DMS53 treated with DMSO at 0.1 percent for 48 hours (cell line): ENCODE data around the gene SPAG7.

Source experiments
- DNase-seq: peaks from one replicate; lab custom pipeline; 2025; ENCODE audit not compliant: unreplicated experiment; lab: John Stamatoyannopoulos, UW

The SPAG7 gene

DNA sequence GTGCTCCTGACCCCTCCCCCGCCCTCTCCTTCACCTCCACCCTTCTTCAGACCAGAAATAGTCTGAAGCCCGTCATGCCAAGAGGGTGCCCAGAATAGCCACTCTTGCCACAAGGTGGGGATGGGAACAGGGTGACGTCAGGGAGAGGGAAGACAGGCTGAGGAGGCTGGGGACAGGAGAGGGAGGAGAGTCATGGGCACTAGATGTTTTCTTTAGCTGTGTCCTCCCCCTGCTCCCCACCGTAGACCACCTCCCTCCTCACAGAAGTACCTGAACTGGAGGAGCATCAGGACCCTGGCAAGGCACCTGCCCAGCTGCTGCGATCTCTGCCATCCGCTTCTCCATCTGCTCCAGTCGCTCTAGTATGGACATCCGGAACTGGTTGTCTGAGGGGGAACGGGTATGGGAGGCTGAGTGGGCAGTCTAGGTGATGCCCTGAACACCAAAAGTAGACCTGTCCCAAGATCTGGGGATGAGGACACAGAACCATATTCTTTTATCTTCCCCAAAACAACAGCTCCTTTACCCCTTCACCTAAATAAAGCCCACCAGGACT is 6.6 kb upstream of the SPAG7 start:
- no peak for DNase-seq

DNA sequence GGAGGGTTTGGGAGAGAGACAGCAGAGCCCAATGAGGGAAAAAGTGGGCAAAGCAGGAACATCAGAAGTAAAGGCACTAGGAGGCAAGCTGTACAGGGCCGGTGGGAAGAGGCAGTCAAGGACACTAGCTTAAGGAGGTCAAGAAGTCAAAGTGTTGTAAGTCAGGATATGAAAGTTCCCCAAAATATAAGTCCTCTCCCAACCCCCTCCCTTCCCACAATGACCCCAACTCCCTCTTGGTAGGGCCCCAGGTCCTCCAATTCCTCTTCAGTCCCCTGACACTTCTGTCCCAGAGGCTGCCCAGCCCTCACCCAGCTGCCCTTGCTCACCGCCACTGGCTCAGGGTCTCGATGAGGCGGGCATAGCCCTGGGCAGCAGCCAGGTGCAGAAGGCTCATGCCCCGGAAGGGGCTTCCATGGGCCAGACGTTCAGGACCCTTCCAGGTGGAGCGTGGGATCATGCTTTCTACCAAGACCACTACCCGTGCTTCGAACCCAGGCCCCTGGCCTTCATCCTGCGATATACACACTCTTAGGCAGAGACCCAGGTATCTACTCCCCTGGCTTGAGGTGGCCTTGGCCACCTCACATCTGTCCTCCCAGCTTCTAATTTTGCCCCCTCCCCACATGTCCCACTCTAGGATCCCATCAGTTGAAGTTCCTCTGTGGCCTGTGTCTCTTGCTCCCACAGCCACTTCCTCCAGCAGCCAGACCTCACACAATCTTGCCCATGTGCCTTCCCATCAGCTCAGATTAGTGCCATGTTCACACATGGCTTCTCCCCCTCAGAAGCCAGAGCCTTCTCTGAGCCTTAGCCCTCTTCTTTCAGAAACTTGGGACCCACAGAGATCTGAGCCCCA is 5.9 kb upstream of the SPAG7 start:
- no peak for DNase-seq

DNA sequence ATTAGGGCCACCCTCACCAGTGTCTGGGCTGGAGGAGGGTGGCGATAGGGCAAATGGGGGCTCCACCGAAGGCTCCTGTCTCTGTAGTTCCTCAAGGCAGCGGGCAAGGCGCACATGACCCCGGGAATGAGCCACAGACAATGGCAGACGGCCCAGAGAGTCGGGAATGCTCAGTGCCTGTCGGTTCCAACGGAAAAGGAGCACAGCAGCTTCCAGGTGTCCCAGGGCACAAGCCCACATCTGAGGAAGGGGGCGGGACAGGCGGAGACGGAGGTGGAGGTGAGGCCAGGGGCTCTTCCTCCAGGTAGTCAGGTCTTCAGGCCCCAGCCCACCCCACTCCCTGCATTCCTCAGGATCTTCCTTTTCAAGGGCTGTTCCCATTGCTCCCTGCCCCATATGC is 5.1 kb upstream of the SPAG7 start:
- DNase-seq = no peak

DNA sequence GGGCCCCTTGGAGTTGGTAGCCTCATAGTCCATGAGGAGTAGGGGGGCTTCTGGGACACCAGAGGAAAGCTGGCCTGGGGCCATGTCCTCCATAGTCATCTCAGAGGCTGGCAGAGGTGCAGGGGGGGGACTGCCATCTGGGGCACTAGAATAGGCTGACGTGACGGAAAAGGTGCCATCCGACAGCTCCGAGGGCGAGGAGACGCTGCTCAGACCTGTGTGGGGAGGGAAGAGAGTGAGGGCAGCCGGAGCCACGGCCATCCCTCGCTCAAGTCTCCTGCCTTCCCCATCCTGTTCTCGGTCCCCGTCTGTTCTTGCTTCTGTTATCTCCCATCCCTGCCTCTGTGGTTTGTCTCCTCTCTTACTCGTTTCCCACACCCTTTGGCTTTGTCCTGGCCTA is 4.7 kb upstream of the SPAG7 start:
- no peak for DNase-seq

DNA sequence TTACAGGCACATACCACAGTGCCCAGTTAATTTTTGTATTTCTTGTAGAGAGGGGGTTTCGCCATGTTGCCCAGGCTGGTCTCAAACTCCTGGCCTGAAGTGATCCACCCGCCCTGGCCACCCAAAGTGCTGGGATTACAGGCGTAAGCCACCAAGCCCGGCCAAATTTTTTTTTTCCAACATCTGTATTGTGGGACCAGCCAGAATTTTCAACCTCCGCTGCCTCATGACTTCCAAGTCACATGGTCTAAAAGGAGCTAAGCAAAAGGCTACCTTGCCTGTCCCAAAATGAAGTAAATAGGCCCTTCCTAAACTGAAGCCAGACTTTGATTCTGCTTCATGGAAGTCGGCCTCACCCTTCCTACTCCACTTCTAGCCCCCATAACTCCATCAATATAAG is 4.2 kb upstream of the SPAG7 start:
- no peak for DNase-seq

DNA sequence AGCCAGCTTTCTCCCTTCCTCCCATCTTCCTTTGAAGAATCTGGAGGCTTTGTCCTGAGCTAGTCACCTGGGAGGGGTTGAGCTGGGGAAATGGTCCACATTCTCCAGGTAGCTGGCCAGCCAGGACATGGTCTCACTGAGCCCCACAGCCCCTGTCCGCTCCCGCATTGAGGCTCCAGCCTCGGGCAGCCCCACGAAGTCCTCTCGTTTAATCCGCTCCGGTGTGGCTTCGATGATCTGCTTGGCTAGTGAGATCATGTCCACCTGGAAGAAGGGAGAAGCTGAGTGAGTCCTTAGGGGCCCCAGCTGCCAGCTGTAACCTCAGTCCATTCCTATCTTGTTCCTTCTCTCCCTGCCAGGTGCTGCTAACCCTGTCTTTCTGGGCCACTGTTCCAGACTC is 2.7 kb upstream of the SPAG7 start:
- no peak for DNase-seq

DNA sequence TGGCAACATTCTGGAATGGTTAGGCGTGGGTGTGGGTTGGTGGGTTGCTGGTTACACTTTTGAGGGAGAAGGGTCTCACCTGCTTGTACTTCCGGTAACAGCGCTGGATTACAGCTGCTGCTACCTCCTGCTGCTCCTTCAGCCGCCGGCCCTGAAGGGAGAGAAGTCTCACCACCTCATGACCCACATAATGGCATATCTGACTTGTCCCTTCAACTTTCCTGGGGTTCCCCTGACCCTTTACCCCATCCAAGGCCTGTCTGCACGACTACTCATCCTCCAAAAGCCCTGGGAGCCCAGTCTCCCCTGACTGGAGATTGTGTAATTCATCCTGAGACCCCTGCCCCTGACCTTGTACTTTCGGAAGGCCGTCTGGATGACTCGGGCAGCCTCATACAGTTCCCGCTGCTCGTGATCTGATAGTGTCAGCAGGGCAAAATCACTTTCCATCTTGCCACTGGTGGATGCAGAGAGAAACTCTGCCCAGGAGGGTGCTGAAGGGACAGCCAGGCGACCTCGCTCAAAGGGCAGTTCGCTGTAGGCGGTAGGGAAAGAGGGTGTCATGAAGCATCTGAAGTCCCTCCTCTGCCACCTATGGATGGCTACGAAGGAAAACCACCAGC is 2.0 kb upstream of the SPAG7 start:
- no peak for DNase-seq

DNA sequence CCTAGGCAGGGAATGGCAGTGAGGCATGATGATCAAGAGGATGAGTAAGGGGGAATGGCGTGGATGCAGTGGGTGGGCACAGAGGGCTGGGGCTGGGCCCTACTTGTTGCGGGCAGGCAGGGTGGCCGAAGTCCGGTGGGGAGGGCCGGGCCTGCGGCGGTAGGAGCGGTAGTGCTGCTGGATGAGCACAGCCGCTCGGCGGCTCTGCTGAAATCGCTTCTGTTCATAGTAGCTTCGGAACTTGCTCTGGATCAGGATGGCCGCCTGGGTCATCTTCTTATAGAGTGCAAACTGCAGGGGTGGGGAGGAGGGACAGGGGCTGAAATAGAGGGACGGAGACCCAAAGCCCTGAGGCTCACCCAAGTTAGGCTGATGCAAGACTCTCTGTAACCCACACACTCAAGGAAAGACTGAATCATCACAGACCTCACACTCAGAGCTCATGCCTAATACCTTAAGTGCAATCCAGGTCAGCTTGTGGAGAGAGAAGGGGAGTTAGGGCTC is 1.5 kb upstream of the SPAG7 start:
- DNase-seq = no peak

DNA sequence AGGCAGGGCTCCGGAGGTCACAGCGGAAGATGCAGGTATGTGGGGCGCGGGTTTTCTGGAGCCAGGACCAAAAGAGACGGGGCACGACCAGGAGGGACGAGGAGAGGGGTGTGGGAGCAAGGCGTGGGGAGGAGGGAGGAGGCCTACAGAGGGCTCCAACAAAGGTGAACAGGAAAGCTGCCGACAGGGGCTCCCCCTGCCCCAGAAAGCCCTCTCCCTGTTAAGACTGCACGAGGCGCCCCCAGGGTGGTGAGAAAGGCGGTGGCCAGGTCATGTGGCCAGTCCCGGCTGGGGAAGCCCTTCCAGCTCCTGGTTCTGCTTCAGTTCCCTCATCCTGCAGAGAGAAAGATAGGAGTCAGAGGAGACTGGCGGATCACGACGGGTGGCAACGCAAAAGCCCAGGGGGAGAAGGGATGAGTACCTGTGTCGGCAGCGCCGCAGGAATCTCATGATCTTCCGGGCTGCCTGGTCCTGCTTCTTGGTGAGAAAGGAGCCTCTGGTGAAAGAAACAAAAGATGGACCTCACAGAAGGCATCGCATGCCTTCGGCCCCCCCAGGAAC is 949 bp upstream of the SPAG7 start:
- DNase-seq = no peak

DNA sequence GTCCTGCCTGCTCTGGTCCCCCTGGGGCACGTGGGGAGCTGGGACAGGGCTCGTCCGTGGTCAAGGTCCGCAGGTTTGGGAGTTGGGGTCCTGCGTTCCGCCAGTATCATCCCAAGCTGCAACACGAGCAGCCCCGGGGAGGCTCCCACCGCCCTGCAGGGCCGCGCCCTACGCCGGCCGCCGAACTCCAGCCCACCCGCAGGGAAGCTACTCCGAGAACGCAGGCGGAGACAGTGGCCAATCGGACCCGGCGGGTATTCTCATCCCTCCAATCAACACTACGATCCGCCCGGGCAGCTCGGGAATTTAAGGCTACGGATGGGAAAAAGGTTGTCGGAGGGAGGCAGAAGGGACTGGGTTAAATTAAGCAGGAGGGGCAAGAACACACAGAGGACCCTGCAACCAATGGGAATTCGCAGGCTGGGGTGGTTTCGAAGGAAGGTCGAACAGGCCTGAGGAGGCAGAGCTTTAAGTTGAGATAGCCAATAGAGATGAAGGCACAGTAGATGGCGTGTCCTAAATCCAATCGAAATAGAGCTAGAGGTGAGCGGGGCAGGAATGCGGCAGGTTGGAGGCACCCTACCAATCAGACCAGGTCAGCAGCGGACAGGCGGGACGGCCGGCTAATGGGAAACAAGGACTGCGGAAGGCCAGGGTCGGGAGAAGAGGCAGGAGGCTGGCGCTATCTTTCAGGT is 626 bp downstream of the SPAG7 start:
- peak; percentile 94 for DNase-seq

DNA sequence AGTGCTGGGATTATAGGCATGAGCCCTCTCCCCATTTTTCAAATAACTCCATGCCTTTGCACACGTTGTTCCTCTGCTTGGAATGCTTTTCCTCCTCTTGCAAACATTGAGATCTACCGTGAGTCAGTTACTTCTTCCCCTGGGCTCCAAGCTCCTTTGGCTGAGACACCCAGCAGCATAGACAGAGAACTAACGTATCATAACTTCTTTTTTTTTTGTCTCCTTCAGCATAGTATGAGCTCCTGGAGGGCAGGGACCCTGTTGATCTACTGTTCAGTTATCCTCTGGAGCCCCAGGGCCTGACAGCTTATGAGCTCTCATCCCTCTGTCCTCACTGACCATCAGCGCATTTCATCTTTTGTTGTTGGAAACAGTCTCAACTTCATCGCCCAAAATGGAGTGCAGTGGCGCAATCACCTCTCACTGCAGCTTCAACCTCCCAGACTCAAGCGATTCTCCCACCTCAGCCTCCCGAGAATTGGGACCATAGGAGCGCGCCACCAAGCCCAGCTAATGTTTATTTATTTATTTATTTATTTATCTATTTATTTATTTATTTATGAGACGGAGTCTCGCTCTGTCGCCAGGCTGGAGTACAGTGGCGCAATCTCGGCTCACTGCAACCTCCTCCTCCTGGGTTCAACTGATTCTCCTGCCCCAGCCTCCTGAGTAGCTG is 2.2 kb downstream of the SPAG7 start:
- no peak for DNase-seq

DNA sequence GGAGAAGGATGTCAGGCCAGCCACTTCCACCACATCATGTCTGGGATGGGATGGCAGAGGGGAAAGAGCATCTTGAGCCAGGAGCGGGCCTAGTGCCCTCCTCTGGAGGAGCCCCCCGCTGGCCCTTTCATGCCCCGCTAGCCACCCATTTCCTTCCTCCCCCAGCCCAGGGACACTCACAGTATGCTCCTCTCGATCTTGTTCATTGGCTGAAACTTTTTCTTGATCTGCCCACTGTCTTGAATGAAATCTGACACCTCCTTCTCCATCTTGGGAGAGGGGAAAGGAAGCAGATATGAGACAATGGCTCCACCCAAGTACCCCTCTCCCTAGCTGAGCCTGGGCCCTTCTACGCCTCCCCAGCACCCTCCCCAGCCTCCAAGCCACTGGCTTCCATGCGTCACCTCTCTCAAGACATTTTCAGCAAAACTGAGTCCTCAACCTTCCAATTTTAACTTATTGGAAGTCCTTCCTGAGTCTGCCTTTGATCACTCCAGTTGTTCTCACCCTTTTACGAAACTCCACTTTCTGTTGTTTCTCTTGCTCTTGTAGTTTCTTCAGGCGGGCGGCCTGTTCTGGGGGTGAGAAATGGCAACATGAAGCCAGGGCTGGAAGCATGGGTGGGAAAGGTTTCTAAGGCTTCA is 7.2 kb downstream of the SPAG7 start:
- no peak for DNase-seq

DNA sequence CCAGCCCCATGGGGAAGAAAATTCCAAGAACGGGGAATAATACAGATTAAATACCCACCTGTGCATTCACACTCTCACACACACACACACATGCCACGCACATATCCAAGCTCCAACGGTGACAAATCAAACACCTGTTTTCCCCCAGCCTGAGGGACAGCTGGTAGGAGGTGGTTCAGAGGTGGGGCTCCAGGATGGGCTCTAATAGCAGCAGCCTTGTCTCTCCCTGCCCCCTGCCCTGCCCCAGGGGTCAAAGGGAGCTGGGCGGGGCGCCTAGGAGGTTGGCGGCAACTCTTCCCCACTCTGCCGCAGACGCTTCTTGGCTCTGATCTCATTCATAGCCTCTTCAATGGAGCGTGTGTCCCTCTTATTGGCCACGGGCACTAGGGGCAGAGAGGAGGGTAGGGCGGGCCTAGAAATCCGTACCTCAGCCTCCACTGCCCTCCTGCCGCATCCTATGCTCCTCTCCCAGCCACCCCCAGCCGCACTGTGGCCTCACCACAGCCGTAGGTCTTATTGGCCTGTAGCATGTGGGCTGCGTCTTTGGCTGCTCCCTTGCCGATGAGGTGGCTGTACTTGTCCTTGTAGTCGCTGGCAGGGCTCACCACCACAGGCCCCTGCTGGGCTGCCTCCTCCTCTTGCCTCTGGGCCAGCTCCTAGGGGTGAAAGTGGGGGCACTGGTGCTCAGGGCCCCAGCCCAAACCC is 8.2 kb downstream of the SPAG7 start:
- no peak for DNase-seq

DNA sequence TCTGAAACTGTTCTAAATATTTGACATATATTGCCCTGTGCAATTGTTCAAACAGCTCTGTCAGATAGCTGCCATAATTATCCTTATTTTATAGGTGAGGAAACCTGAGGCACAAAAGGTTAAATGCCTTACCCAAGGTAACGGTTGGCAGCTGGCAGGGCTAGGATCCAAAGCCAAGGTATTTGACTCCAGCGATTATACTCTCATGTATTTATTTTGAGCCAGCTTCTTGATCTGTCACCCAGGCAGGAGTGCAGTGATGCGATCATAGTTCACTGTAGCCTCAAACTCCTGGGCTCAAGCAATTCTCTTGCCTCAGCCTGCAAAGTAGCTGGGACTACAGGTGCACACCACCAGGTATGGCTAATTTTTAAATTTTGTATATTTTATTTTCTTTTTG is 9.5 kb downstream of the SPAG7 start:
- no peak for DNase-seq

DNA sequence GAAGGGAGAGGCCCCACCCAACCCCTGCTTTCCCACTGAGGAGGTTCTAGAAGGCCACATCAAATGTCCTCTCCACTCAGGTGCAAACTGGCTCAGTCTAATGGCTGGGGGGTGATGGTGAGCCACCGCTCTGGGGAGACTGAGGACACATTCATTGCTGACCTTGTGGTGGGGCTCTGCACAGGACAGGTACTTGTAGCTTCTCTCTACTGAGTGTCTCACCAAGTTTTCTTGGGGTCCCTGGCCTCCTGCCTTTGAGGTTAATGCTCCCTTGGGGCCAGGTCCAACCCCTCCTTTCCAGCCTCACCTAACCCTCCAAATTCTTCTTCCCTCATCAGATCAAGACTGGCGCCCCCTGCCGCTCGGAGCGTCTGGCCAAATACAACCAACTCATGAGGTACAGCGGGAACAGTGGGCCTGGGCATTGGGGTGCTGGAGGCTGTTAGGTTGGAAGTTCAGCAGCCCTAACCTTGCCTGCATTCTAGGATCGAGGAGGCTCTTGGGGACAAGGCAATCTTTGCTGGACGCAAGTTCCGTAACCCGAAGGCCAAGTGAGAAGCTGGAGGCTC is 11.0 kb downstream of the SPAG7 start:
- no peak for DNase-seq

DNA sequence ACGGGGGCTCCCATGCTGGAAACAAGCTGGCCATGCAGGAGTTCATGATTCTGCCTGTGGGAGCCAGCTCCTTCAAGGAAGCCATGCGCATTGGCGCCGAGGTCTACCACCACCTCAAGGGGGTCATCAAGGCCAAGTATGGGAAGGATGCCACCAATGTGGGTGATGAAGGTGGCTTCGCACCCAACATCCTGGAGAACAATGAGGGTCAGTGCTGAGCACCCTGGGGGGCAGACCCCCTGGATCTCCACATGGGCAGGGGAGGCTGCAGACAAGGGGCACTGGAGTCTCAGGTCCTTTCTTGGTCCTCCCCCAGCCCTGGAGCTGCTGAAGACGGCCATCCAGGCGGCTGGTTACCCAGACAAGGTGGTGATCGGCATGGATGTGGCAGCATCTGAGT is 12.5 kb downstream of the SPAG7 start:
- DNase-seq = no peak

DNA sequence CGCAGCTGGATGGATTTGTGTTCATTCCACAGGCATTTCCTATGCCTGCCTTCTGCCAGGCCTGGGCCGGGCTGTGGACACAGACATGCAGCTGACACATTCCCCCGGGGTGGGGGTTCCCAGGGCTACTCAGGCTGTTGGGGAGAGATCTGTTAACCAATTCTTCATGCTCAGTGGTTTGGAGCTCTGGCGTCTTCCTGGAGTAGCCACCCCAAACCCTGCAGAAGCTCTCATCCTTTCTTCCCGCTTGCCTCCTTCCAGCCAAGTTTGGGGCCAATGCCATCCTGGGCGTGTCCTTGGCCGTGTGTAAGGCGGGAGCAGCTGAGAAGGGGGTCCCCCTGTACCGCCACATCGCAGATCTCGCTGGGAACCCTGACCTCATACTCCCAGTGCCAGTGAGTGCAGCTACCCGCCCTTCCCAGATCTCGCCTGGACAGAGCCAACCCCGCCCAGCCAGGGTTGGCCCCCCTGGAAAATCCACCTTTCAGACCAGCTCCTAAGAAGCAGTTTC is 14.1 kb downstream of the SPAG7 start:
- DNase-seq = no peak

DNA sequence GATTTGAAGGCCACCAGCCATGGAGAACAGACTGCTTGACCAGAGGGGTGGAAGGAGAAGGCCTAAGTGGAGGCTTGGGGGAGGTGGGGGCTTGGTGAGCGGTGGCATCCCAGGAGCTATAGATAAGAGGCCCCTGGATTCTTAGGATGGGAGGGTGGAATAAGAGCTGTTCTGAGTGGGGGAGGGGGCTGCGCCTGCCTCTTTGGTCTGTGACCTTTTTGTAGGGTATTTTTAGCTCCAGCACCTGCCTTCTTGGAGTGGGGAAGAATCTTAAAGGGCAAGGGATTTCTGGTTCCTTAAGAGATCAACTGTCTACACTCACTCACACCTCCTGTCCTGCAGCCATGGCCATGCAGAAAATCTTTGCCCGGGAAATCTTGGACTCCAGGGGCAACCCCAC is 16.1 kb downstream of the SPAG7 start:
- DNase-seq = no peak

DNA sequence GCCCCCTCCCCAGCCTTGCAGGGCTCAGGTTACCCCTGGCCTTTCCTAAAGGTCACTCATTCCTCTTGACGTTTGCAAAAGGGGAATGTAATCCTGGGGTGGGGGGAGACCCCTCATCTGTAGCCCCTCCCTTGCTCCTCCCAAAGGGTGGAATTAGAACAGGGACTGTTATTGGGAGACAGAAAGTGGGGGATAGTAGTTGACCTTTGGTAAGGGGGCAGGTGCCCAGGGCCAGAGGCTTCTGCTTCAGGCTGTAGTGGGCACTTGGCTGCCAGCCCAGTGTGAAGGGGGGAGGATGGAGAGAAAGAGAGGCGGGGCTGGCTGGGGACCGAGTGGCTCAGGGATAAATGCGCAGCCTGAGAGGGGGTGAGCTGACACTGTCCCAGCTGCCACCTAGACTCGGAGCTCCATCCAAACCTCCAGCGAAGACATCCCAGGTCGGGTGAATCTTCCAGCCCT is 16.8 kb downstream of the SPAG7 start, which contains the start of gene ENO3:
Gene ENO3 (plus strand): TSS at position 374 of the 459 bp plus-strand sequence. CDS start 711 bp downstream, outside the sequence.
- no peak for DNase-seq
